ENCODE data around the gene DBX1. TPM values are rescaled to one million over a fixed set of nuclear protein-coding genes. Genes with fewer than 3 reads are reported as not detected.

Gene DBX1
- total and polyA plus RNA-seq, 4 donors: not detected

- H3K4me3 ChIP-seq (ENCODE audit: low read depth in 1 of 3, low read length in 3 of 3): no peak overlapping the region
- 86% methylated on average over 8 of the region's 8 CpGs for WGBS
- peaks cover 0 to 2% (median under 1%) of the 10 kb centered on the region in 4 donors for H3K4me1 ChIP-seq (ENCODE audit: control insufficient read depth in 4 of 4, insufficient read depth in 4 of 4, low read length in 3 of 4)
- H3K27me3 ChIP-seq (ENCODE audit: control insufficient read depth in 4 of 4, insufficient read depth in 4 of 4, low read length in 3 of 4): no peaks in the 10 kb centered on the region
- DNase-seq (ENCODE audit: low spot score): no peak
- H3K9ac ChIP-seq (ENCODE audit: low read depth in 1 of 2, low read length in 2 of 2): no peak overlapping the region
- H3K36me3 ChIP-seq (ENCODE audit: control insufficient read depth in 4 of 4, insufficient read depth in 3 of 4, low read depth in 1 of 4, low read length in 3 of 4): no peaks in the 10 kb centered on the region
- TF ChIP-seq ZBTB33 (IDR thresholded peaks at IDR 0.05) (no peak), JUND (IDR thresholded peaks at IDR 0.05) (no peak)
- no peaks in the 10 kb centered on the region for H3K9me3 ChIP-seq (ENCODE audit: control insufficient read depth in 4 of 4, low read length in 3 of 4)
- no peak overlapping the region for H3K27ac ChIP-seq (ENCODE audit: low read depth in 1 of 2, low read length in 2 of 2)
These were observed 33.6 kb downstream of the DBX1 start for GRCh38 chr11:20126724-20127123.

GRCh38 chr11:20125927-20126326, 34.3 kb downstream of the DBX1 start:
- Histone ChIP-seq H3K4me1 (ENCODE audit: control insufficient read depth in 4 of 4, insufficient read depth in 4 of 4, low read length in 3 of 4) (no peaks in the 10 kb centered on the region), H3K4me3 (ENCODE audit: low read depth in 1 of 3, low read length in 3 of 3) (no peak overlapping the region), H3K36me3 (ENCODE audit: control insufficient read depth in 4 of 4, insufficient read depth in 3 of 4, low read depth in 1 of 4, low read length in 3 of 4) (no peaks in the 10 kb centered on the region), H3K27ac (ENCODE audit: low read depth in 1 of 2, low read length in 2 of 2) (no peak overlapping the region), H3K9ac (ENCODE audit: low read depth in 1 of 2, low read length in 2 of 2) (no peak overlapping the region), H3K27me3 (ENCODE audit: control insufficient read depth in 4 of 4, insufficient read depth in 4 of 4, low read length in 3 of 4) (no peaks in the 10 kb centered on the region), H3K9me3 (ENCODE audit: control insufficient read depth in 4 of 4, low read length in 3 of 4) (no peaks in the 10 kb centered on the region)
- WGBS: 86% methylated on average over 6 of the region's 6 CpGs
- TF ChIP-seq JUND (IDR thresholded peaks at IDR 0.05) (no peak), HNF4A (conservative IDR thresholded peaks at IDR 0.05) (no peak), ATF3 (IDR thresholded peaks at IDR 0.05) (no peak), FOXA2 (IDR thresholded peaks at IDR 0.05) (no peak), RAD21 (IDR thresholded peaks at IDR 0.05) (no peak), HNF4G (IDR thresholded peaks at IDR 0.05) (no peak), EGR1 (IDR thresholded peaks at IDR 0.05; ENCODE audit: low read depth in 2 of 2) (no peak), TAF1 (conservative IDR thresholded peaks at IDR 0.05) (no peak), NR2F2 (IDR thresholded peaks at IDR 0.05) (no peak), YY1 (IDR thresholded peaks at IDR 0.05) (no peak), CTCF (IDR thresholded peaks at IDR 0.05; ENCODE audit: low read depth, low read length, missing input control) (no peak), FOXA1 (IDR thresholded peaks at IDR 0.05) (no peak), GABPA (IDR thresholded peaks at IDR 0.05 in 1 of 2, conservative IDR thresholded peaks at IDR 0.05 in 1 of 2) (no peak), RXRA (IDR thresholded peaks at IDR 0.05) (no peak), ZBTB33 (IDR thresholded peaks at IDR 0.05) (no peak), SP1 (IDR thresholded peaks at IDR 0.05) (no peak)
- TF ChIP-seq, protein P1, sequence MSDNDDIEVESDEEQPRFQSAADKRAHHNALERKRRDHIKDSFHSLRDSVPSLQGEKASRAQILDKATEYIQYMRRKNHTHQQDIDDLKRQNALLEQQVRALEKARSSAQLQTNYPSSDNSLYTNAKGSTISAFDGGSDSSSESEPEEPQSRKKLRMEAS (IDR thresholded peaks at IDR 0.05): no peak
- TF ChIP-seq, protein P2, sequence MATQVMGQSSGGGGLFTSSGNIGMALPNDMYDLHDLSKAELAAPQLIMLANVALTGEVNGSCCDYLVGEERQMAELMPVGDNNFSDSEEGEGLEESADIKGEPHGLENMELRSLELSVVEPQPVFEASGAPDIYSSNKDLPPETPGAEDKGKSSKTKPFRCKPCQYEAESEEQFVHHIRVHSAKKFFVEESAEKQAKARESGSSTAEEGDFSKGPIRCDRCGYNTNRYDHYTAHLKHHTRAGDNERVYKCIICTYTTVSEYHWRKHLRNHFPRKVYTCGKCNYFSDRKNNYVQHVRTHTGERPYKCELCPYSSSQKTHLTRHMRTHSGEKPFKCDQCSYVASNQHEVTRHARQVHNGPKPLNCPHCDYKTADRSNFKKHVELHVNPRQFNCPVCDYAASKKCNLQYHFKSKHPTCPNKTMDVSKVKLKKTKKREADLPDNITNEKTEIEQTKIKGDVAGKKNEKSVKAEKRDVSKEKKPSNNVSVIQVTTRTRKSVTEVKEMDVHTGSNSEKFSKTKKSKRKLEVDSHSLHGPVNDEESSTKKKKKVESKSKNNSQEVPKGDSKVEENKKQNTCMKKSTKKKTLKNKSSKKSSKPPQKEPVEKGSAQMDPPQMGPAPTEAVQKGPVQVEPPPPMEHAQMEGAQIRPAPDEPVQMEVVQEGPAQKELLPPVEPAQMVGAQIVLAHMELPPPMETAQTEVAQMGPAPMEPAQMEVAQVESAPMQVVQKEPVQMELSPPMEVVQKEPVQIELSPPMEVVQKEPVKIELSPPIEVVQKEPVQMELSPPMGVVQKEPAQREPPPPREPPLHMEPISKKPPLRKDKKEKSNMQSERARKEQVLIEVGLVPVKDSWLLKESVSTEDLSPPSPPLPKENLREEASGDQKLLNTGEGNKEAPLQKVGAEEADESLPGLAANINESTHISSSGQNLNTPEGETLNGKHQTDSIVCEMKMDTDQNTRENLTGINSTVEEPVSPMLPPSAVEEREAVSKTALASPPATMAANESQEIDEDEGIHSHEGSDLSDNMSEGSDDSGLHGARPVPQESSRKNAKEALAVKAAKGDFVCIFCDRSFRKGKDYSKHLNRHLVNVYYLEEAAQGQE (IDR thresholded peaks at IDR 0.05): no peak
- no peak for DNase-seq (ENCODE audit: low spot score)
